H1 (cell line): Measurements from ENCODE around the gene SEZ6. TPM values are rescaled to one million over a fixed set of nuclear protein-coding genes. Genes with fewer than 3 reads are reported as not detected.

ENCODE experiments used
- CTCF ChIA-PET: fragments of 300-600 bp; sonication (Branson Sonifier 250); formaldehyde crosslinking; loops from one replicate; lab custom pipeline; 2021; ENCODE audit not compliant: partially characterized antibody; lab: Charles Lee
- POLR2A ChIA-PET: fragments of 300-600 bp; sonication (Branson Sonifier 250); formaldehyde crosslinking; loops from one replicate; lab custom pipeline; 2021; ENCODE audit warnings: inconsistent platforms; ENCODE audit not compliant: partially characterized antibody; lab: Charles Lee
- DNase-seq, 2 experiments: peaks; one replicate each; pipeline versions ENCODE4 v3.0.0 to v3.0.0-alpha.2; 2010 to 2022; ENCODE audit warnings: low spot score in 2 of 2, low read depth in 1 of 2, mixed read lengths in 1 of 2
- FAIRE-seq: peaks from 2 replicates; lab custom pipeline; 2011; peaks lifted over from hg19 to GRCh38; lab: Jason Lieb, UNC
- H2AFZ ChIP-seq: 2 replicates; pipeline ENCODE4 v1.8.1; 2012; ENCODE audit warnings: low read length, inconsistent platforms
- H2AK5ac ChIP-seq: 2 replicates; pipeline ENCODE4 v1.6.1; 2013; ENCODE audit warnings: low read depth, low read length
- H2BK120ac ChIP-seq: replicated peaks from 2 replicates; pipeline ENCODE3; 2013; ENCODE audit warnings: low read depth, low read length, inconsistent platforms
- H2BK12ac ChIP-seq: 2 replicates; pipeline ENCODE4 v1.6.1; 2013; ENCODE audit warnings: low read depth, low read length
- H2BK15ac ChIP-seq: 2 replicates; pipeline ENCODE4 v1.6.1; 2013; ENCODE audit warnings: low read length
- H2BK20ac ChIP-seq: 2 replicates; pipeline ENCODE4 v1.6.1; 2013; ENCODE audit warnings: low read length
- H2BK5ac ChIP-seq: 2 replicates; pipeline ENCODE4 v1.6.1; 2013; ENCODE audit warnings: low read depth, low read length
- H3K14ac ChIP-seq: 2 replicates; pipeline ENCODE4 v1.6.1; 2013; ENCODE audit warnings: inconsistent platforms; ENCODE audit not compliant: insufficient read length
- H3K18ac ChIP-seq: 2 replicates; pipeline ENCODE4 v1.6.1; 2013; ENCODE audit warnings: low read length; ENCODE audit errors: extremely low read depth
- H3K23ac ChIP-seq: 2 replicates; pipeline ENCODE4 v1.6.1; 2013; ENCODE audit warnings: inconsistent platforms; ENCODE audit not compliant: insufficient read length
- H3K23me2 ChIP-seq: 2 replicates; pipeline ENCODE4 v1.6.1; 2013; ENCODE audit warnings: low read depth, low read length
- H3K27ac ChIP-seq: 2 replicates; pipeline ENCODE4 v1.6.1; 2011; ENCODE audit warnings: low read depth, low read length, inconsistent platforms
- H3K27me3 ChIP-seq, 4 experiments: replicated peaks in 1 of 4; 1 replicate in 1 of 4; 2 replicates in 3 of 4; pipeline versions ENCODE4 v1.6.1 to v1.8.1; 2011 to 2013; ENCODE audit warnings: low read length in 3 of 4, mild to moderate bottlenecking in 3 of 4, inconsistent platforms in 2 of 4, mixed read lengths in 2 of 4, moderate library complexity in 1 of 4; ENCODE audit not compliant: control insufficient read depth in 3 of 4, insufficient read depth in 3 of 4; ENCODE audit errors: extremely low read depth in 1 of 4
- H3K36me3 ChIP-seq, 4 experiments: 2 replicates each; pipeline versions ENCODE4 v1.6.1 to v1.8.1; 2011 to 2013; ENCODE audit warnings: mild to moderate bottlenecking in 4 of 4, low read length in 3 of 4, moderate library complexity in 2 of 4, control low read depth in 1 of 4, inconsistent platforms in 1 of 4; ENCODE audit not compliant: insufficient read depth in 4 of 4, control insufficient read depth in 2 of 4
- H3K4ac ChIP-seq: replicated peaks from 2 replicates; pipeline ENCODE3; 2013; ENCODE audit warnings: low read length, low read depth, mixed read lengths, inconsistent platforms; ENCODE audit not compliant: insufficient read length
- H3K4me1 ChIP-seq, 4 experiments: replicated peaks in 1 of 4; 1 replicate in 1 of 4; 2 replicates in 3 of 4; pipeline versions ENCODE4 v1.6.1 to v1.8.1; 2011 to 2013; ENCODE audit warnings: low read length in 3 of 4, inconsistent platforms in 2 of 4, mixed read lengths in 1 of 4; ENCODE audit not compliant: insufficient read depth in 4 of 4, control insufficient read depth in 3 of 4
- H3K4me2 ChIP-seq, 2 experiments: 2 replicates each; pipeline versions ENCODE4 v1.6.1 to v1.8.1; 2011 to 2013; ENCODE audit warnings: low read depth in 2 of 2, low read length in 2 of 2, control low read depth in 1 of 2, inconsistent platforms in 1 of 2, mild to moderate bottlenecking in 1 of 2; ENCODE audit not compliant: insufficient read depth in 1 of 2
- H3K4me3 ChIP-seq, 4 experiments: fragments of 200-600, 300-600 bp in 1 of 4; sonication (generic), shearing (Covaris generic), sonication (Bioruptor Twin) in 1 of 4; 2 replicates each; pipeline versions ENCODE4 v1.5.1 to v1.8.1; 2011 to 2016; ENCODE audit warnings: low read length in 4 of 4, low read depth in 3 of 4, control low read depth in 2 of 4, inconsistent platforms in 2 of 4, mild to moderate bottlenecking in 2 of 4, mixed read lengths in 1 of 4, moderate library complexity in 1 of 4; ENCODE audit not compliant: insufficient read depth in 2 of 4; ENCODE audit errors: extremely low read depth in 1 of 4
- H3K56ac ChIP-seq: replicated peaks from 2 replicates; pipeline ENCODE3; 2013; ENCODE audit warnings: low read depth, mild to moderate bottlenecking, mixed read lengths, low read length, inconsistent platforms; ENCODE audit not compliant: insufficient read length
- H3K79me1 ChIP-seq: 2 replicates; pipeline ENCODE4 v1.6.1; 2013; ENCODE audit warnings: low read depth, low read length, control low read depth
- H3K79me2 ChIP-seq, 2 experiments: 2 replicates each; pipeline versions ENCODE4 v1.6.1 to v1.8.1; 2012 to 2013; ENCODE audit warnings: low read length in 2 of 2, mild to moderate bottlenecking in 2 of 2, inconsistent platforms in 1 of 2; ENCODE audit not compliant: insufficient read depth in 2 of 2, control insufficient read depth in 1 of 2
- H3K9ac ChIP-seq, 4 experiments: replicated peaks in 1 of 4; 1 replicate in 1 of 4; 2 replicates in 3 of 4; pipeline versions ENCODE4 v1.6.1 to v1.8.1; 2011 to 2013; ENCODE audit warnings: low read depth in 3 of 4, low read length in 3 of 4, control low read depth in 2 of 4, mild to moderate bottlenecking in 2 of 4, moderate library complexity in 2 of 4, inconsistent platforms in 1 of 4; ENCODE audit errors: extremely low read depth in 1 of 4
- H3K9me3 ChIP-seq, 2 experiments: 2 replicates each; pipeline versions ENCODE4 v1.6.1 to v1.8.1; 2012 to 2013; ENCODE audit warnings: mild to moderate bottlenecking in 2 of 2, moderate library complexity in 2 of 2, control low read depth in 1 of 2, inconsistent platforms in 1 of 2, low read depth in 1 of 2, low read length in 1 of 2, mixed read lengths in 1 of 2; ENCODE audit not compliant: insufficient read depth in 2 of 2
- H4K20me1 ChIP-seq, 2 experiments: replicated peaks in 1 of 2; 2 replicates each; pipeline versions ENCODE3 to v1.8.1; 2011 to 2013; ENCODE audit warnings: inconsistent platforms in 2 of 2, low read length in 2 of 2, mild to moderate bottlenecking in 1 of 2; ENCODE audit not compliant: insufficient read depth in 2 of 2, control insufficient read depth in 1 of 2
- H4K5ac ChIP-seq: 2 replicates; pipeline ENCODE4 v1.6.1; 2013; ENCODE audit warnings: low read length, low read depth, mixed read lengths, inconsistent platforms; ENCODE audit not compliant: insufficient read length
- H4K8ac ChIP-seq: 2 replicates; pipeline ENCODE4 v1.8.0; 2013; ENCODE audit warnings: mild to moderate bottlenecking, moderate library complexity, low read length, inconsistent platforms; ENCODE audit not compliant: insufficient read depth; ENCODE audit errors: extremely low read depth
- H4K91ac ChIP-seq: replicated peaks from 2 replicates; pipeline ENCODE3; 2013; ENCODE audit warnings: low read length, mixed read lengths, inconsistent platforms; ENCODE audit not compliant: insufficient read length
- BRCA1 ChIP-seq: IDR thresholded peaks from 2 replicates; pipeline ENCODE4 v1.6.1; 2012; ENCODE audit warnings: low read depth, low read length, improper control_type of control experiment
- CEBPB ChIP-seq: IDR thresholded peaks from 2 replicates; pipeline ENCODE4 v1.6.1; 2012; ENCODE audit warnings: low read depth, low read length
- CREB1 ChIP-seq: IDR thresholded peaks from 2 replicates; pipeline ENCODE4 v1.6.1; 2012; ENCODE audit warnings: inconsistent platforms
- EP300 ChIP-seq, 2 experiments: IDR thresholded peaks; 1 replicate in 1 of 2; 2 replicates in 1 of 2; pipeline ENCODE4 v1.6.1; 2011 to 2012; ENCODE audit warnings: low read depth in 2 of 2, low read length in 2 of 2, mild to moderate bottlenecking in 2 of 2, borderline replicate concordance in 1 of 2, inconsistent platforms in 1 of 2, moderate library complexity in 1 of 2
- EZH2 ChIP-seq: fragments of 200-600 bp; sonication (generic); IDR thresholded peaks from 2 replicates; pipeline ENCODE4 v1.7.1; 2012; ENCODE audit warnings: low read depth, mild to moderate bottlenecking, moderate library complexity, low read length, inconsistent platforms; ENCODE audit not compliant: severe bottlenecking
- FOSL1 ChIP-seq: IDR thresholded peaks from 2 replicates; pipeline ENCODE4 v1.6.1; 2011; ENCODE audit warnings: mild to moderate bottlenecking, low read depth, low read length, moderate library complexity; ENCODE audit not compliant: insufficient read depth
- GABPA ChIP-seq: IDR thresholded peaks from 2 replicates; pipeline ENCODE4 v1.6.1; 2011; ENCODE audit warnings: mild to moderate bottlenecking, low read length, moderate library complexity, borderline replicate concordance; ENCODE audit not compliant: insufficient read depth
- HDAC6 ChIP-seq: IDR thresholded peaks from one replicate; pipeline ENCODE4 v1.7.1; 2012; ENCODE audit warnings: low read depth, mild to moderate bottlenecking, inconsistent platforms, low read length, moderate library complexity
- RAD21 ChIP-seq, 2 experiments: IDR thresholded peaks in 1 of 2; conservative IDR thresholded peaks in 1 of 2; 2 replicates each; pipeline ENCODE4 v1.6.1; 2011; ENCODE audit warnings: low read depth in 2 of 2, low read length in 2 of 2, improper control_type of control experiment in 1 of 2, inconsistent platforms in 1 of 2, mild to moderate bottlenecking in 1 of 2, moderate library complexity in 1 of 2
- RNF2 ChIP-seq: fragments of 200-900, 300-1000 bp; sonication (generic); IDR thresholded peaks from 2 replicates; pipeline ENCODE4 v1.7.1; 2016; ENCODE audit warnings: borderline replicate concordance, low read depth, mild to moderate bottlenecking, antibody characterized with exemption, low read length; ENCODE audit not compliant: poor library complexity, severe bottlenecking; ENCODE audit errors: missing control alignments
- RXRA ChIP-seq: IDR thresholded peaks from 2 replicates; pipeline ENCODE4 v1.6.1; 2011; ENCODE audit warnings: low read depth, mild to moderate bottlenecking, low read length, moderate library complexity; ENCODE audit not compliant: insufficient read depth
- SP1 ChIP-seq: IDR thresholded peaks from 2 replicates; pipeline ENCODE4 v1.6.1; 2011; ENCODE audit warnings: low read depth, low read length
- SUZ12 ChIP-seq: fragments of 200-600 bp; sonication (generic); IDR thresholded peaks from 2 replicates; pipeline ENCODE4 v1.6.1; 2012; ENCODE audit warnings: mild to moderate bottlenecking, inconsistent platforms, low read length, moderate library complexity, mixed read lengths
- TCF12 ChIP-seq: IDR thresholded peaks from 2 replicates; pipeline ENCODE4 v1.6.1; 2011; ENCODE audit warnings: low read depth, mild to moderate bottlenecking, low read length
- WGBS, 2 experiments: shearing (Covaris generic) in 1 of 2; methylation state at CpG; one replicate each; pipeline versions ENCODE4 v1.1.6 to v1.1.7; 2013 to 2015; ENCODE audit warnings: low lambda C conversion rate in 2 of 2, mixed read lengths in 2 of 2, inconsistent platforms in 1 of 2, low coverage in 1 of 2, missing lambda C conversion rate in 1 of 2; ENCODE audit not compliant: insufficient replicate concordance in 2 of 2, insufficient coverage in 1 of 2, insufficient read length in 1 of 2; ENCODE audit errors: extremely low coverage in 1 of 2, missing lambda C conversion rate in 1 of 2; 5-methylcytosine and 5-hydroxymethylcytosine counted together
- polyA plus RNA-seq, 7 experiments: library from polyadenylated mRNA; depleted of rRNA in 3 of 7; stranded (reverse) in 5 of 7; unstranded in 2 of 7; fragments of >200 nt in 5 of 7; fragments of 200-250 nt in 2 of 7; gene quantifications; 1 replicate in 5 of 7; 2 replicates in 1 of 7; 4 replicates in 1 of 7; pipeline versions ENCODE4 v1.2.1 to v1.2.3, GENCODE V29; 2011 to 2013; ENCODE audit warnings: missing spikeins in 2 of 7, mixed read lengths in 2 of 7
- total RNA-seq: library from RNA; stranded (reverse); fragmentation: NEBNext Ultra II Directional; extraction: Animal tissue kit (Norgen Biotek cat#: 25700); gene quantifications from 2 replicates; pipeline ENCODE4 v1.2.1, GENCODE V29; 2021

The SEZ6 gene
- total and polyA plus RNA-seq, 2 of the 8 experiments (the other 6 are each of a cell fraction or from before 2014, with no cell fraction given): 6.9 to 16.1 TPM

DNA sequence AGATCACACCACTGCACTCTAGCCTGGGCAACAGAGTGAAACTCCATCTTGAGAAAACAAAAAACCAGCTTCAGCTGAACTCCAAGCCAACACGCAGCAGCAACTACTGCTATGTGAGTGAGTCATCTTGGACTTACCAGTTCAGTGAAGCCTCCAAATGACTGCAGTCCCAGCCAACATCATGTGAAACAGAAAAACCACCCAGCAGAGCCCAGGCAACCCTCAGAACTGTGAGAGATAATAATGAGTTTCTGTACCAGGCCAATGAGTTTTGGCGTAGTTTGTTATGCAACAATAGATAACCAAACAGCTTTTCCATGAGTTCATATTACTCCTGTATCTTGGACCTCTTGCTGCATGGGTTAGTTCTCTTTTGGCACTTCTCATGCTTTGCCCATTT lies 77.8 kb downstream of the SEZ6 start:
- peaks cover 8 to 43% (median 27%) of the 10 kb centered on the region in 4 experiments for H3K36me3 ChIP-seq
- no peak overlapping the region for H2BK120ac ChIP-seq
- H2BK15ac ChIP-seq: no peak overlapping the region
- no peak overlapping the region for H4K8ac ChIP-seq
- 93% methylated on average over 2 of the region's 2 CpGs; no CpG with 5 or more reads in 1 of the 2 experiments for WGBS, 2 experiments
- H3K23me2 ChIP-seq: no peaks in the 10 kb centered on the region
- no peak overlapping the region for H3K23ac ChIP-seq
- peaks cover 14 to 74% of the 10 kb centered on the region in 2 experiments for H3K79me2 ChIP-seq
- H3K27me3 ChIP-seq: no peaks in the 10 kb centered on the region
- H4K91ac ChIP-seq: no peak overlapping the region
- no peak overlapping the region for H3K56ac ChIP-seq
- peaks cover 21% of the 10 kb centered on the region for H3K79me1 ChIP-seq
- no peak overlapping the region for H2BK12ac ChIP-seq
- no peaks in the 10 kb centered on the region for H3K4me1 ChIP-seq
- H3K4me3 ChIP-seq: no peak overlapping the region
- no peak overlapping the region for H3K14ac ChIP-seq
- no peak overlapping the region for H2BK20ac ChIP-seq
- no peak overlapping the region for H2BK5ac ChIP-seq
- no peak overlapping the region for H2AFZ ChIP-seq
- H4K5ac ChIP-seq: no peak overlapping the region
- no peak for FAIRE-seq
- no peak overlapping the region for H3K27ac ChIP-seq
- no peak for DNase-seq
- H4K20me1 ChIP-seq: peaks cover 10 to 20% of the 10 kb centered on the region in 2 experiments
- POLR2A ChIA-PET: interaction anchor here (0.9 to 6.8 kb wide), 5 partner anchors 10 to 203 kb away, joined by 3 to 29 read pairs (median 4); no protein-coding TSS in a partner anchor
- no peak overlapping the region for H3K4ac ChIP-seq
- CTCF ChIA-PET: interaction anchor here (0.8 to 16.4 kb wide), 9 partner anchors 11 to 186 kb away, joined by 3 to 123 read pairs (median 4); no protein-coding TSS in a partner anchor
- no peaks in the 10 kb centered on the region for H3K9me3 ChIP-seq
- H3K9ac ChIP-seq: no peak overlapping the region
- H3K18ac ChIP-seq: no peak overlapping the region
- no peak overlapping the region for H2AK5ac ChIP-seq
- H3K4me2 ChIP-seq: no peak overlapping the region
- TF ChIP-seq CEBPB: no peak
- TF ChIP-seq EZH2: no peak
- no peak for TF ChIP-seq SP1
- no peak for TF ChIP-seq HDAC6
- TF ChIP-seq EP300 (IDR thresholded peaks at IDR 0.05; ENCODE audit: borderline replicate concordance in 1 of 2, low read depth in 2 of 2, low read length in 2 of 2): no peak
- no peak for TF ChIP-seq GABPA
- TF ChIP-seq BRCA1: no peak
- no peak for TF ChIP-seq RAD21 (IDR thresholded peaks at IDR 0.05 in 1 of 2, conservative IDR thresholded peaks at IDR 0.05 in 1 of 2; ENCODE audit: low read depth in 2 of 2, low read length in 2 of 2)
- TF ChIP-seq SUZ12: no peak
- no peak for TF ChIP-seq RXRA
- no peak for TF ChIP-seq TCF12
- no peak for TF ChIP-seq CREB1
- TF ChIP-seq RNF2: no peak
- no peak for TF ChIP-seq FOSL1
